ENCODE results near the gene IL20.

DNA sequence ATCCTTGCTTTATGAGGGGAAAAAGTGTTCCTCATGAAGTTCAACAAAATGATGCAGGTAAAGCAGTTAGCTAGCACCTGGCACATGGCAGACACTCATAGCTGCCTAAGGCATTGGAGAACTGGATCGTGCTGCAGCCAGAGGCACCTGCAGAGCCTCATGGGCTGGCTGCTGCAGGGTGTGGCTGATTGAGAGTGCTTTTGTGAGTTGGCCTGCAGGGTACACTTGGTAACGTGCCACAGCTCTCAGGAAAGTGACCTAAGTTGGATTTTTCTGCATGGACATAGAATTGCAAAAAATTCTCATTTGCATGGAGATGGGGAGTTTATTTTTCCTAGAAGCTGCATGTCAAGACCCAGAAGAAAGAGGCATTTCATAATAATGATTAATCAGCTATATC is 31.6 kb upstream of the IL20 start:
- TF ChIP-seq, protein P1, sequence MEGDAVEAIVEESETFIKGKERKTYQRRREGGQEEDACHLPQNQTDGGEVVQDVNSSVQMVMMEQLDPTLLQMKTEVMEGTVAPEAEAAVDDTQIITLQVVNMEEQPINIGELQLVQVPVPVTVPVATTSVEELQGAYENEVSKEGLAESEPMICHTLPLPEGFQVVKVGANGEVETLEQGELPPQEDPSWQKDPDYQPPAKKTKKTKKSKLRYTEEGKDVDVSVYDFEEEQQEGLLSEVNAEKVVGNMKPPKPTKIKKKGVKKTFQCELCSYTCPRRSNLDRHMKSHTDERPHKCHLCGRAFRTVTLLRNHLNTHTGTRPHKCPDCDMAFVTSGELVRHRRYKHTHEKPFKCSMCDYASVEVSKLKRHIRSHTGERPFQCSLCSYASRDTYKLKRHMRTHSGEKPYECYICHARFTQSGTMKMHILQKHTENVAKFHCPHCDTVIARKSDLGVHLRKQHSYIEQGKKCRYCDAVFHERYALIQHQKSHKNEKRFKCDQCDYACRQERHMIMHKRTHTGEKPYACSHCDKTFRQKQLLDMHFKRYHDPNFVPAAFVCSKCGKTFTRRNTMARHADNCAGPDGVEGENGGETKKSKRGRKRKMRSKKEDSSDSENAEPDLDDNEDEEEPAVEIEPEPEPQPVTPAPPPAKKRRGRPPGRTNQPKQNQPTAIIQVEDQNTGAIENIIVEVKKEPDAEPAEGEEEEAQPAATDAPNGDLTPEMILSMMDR (IDR thresholded peaks at IDR 0.05): no peak
- no peak for TF ChIP-seq POLR2A (IDR thresholded peaks at IDR 0.05)
